Right atrium auricular region (tissue), 2 donors: ENCODE results near the gene MNDA. TPM values are rescaled to one million over a fixed set of nuclear protein-coding genes. Genes with fewer than 3 reads are reported as not detected.
"Not testable (repeated sequence)": the region's sequence is repeated elsewhere in the genome, so short reads cannot be mapped to it uniquely, and the experiment has no call there.

Experiments
- DNase-seq: peaks from one replicate; pipeline ENCODE4 v3.0.0-alpha.2; 2019; ENCODE audit warnings: low spot score
- H3K27ac ChIP-seq, 2 donors: fragments of 200-600 bp; sonication (generic); 1 replicate in 1 of 2; 2 replicates in 1 of 2; pipeline ENCODE4 v1.5.1; 2016 to 2019
- H3K27me3 ChIP-seq, 2 donors: fragments of 200-600 bp; sonication (generic); one replicate each; pipeline versions ENCODE4 v1.5.1 to v1.6.0; 2017 to 2019
- H3K36me3 ChIP-seq: fragments of 200-600 bp; sonication (generic); one replicate; pipeline ENCODE4 v1.5.1; 2016
- H3K4me1 ChIP-seq, 2 donors: fragments of 200-600 bp; sonication (generic); one replicate each; pipeline versions ENCODE4 v1.5.1 to v1.6.0; 2017 to 2019
- H3K4me3 ChIP-seq, 2 donors: fragments of 200-600 bp; sonication (generic); 1 replicate in 1 of 2; 2 replicates in 1 of 2; pipeline ENCODE4 v1.5.1; 2017 to 2019; ENCODE audit warnings: mild to moderate bottlenecking in 1 of 2, moderate library complexity in 1 of 2
- H3K9me3 ChIP-seq, 2 donors: fragments of 200-600 bp; sonication (generic); one replicate each; pipeline ENCODE4 v1.5.1; 2019
- CTCF ChIP-seq, 2 donors: fragments of 200-600 bp; sonication (generic); IDR thresholded peaks; one replicate each; pipeline ENCODE4 v1.5.1; 2019; ENCODE audit warnings: antibody characterized with exemption in 2 of 2
- total RNA-seq, 2 donors: library from RNA; depleted of rRNA; stranded (reverse); fragments of >200 nt; gene quantifications; one replicate each; pipeline ENCODE4 v1.1.0, GENCODE V29; 2016

MNDA gene
- total RNA-seq, 2 donors from 2014 or later: 2.3 to 5.9 TPM

DNA sequence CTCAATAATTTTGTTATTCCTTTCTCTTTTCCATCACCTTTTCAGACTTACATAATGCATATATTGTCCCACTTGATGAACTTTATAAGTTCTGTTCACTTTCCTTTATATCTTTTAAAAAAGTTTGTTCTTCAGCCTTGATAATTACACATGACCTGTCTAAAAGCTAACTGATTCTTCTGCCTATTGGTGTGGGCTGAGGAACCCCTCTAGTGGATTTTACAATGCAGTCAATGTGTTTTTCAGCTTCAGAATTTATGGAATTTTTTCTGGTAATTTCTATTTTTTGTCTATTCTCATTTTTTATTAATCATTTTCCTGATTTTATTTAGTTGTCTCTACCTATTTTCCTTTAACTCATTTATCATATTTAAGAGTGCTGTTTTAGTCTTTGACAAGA lies 7.5 kb downstream of the MNDA start:
- TF ChIP-seq CTCF (IDR thresholded peaks at IDR 0.05): no peak
- no peaks in the 10 kb centered on the region for H3K36me3 ChIP-seq

DNA sequence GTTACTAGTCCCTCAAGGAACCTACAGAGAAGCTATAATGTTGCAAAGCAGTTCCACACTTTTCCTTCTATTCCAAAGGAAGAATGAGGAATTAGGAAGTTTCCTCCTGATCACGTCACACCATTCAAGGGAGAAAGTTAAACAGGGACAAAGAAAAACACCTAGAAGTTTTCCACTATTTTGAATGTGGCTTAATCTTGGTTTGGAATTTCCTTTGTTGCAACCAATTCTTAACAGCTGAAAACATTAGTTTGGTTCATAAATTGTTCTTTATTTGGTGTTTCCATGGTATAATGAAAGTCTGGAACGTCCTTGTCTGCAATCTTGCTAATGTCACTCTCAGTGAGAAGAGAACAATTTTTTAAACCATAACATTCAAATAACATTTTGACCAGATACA lies 8.4 kb downstream of the MNDA start:
- DNase-seq: no peak
- Histone ChIP-seq H3K27ac (no peak overlapping the region), H3K4me1 (no peaks in the 10 kb centered on the region), H3K36me3 (no peaks in the 10 kb centered on the region), H3K9me3 (peaks cover 0 to 6% of the 10 kb centered on the region in 2 donors), H3K27me3 (no peaks in the 10 kb centered on the region), H3K4me3 (no peak overlapping the region)
- no peak for TF ChIP-seq CTCF (IDR thresholded peaks at IDR 0.05)

More for the DNA sequence above, 7.5 kb downstream of the MNDA start:
- H3K27ac ChIP-seq: no peak overlapping the region
- DNase-seq: no peak
- no peaks in the 10 kb centered on the region for H3K27me3 ChIP-seq
- peaks cover 0 to 6% of the 10 kb centered on the region in 2 donors for H3K9me3 ChIP-seq
- no peak overlapping the region for H3K4me3 ChIP-seq
- H3K4me1 ChIP-seq: no peaks in the 10 kb centered on the region

- H3K27ac ChIP-seq: no peak overlapping the region
- H3K4me3 ChIP-seq: no peak overlapping the region
- no peak for DNase-seq
- H3K36me3 ChIP-seq: no peaks in the 10 kb centered on the region
- H3K4me1 ChIP-seq: no peaks in the 10 kb centered on the region
- no peaks in the 10 kb centered on the region for H3K27me3 ChIP-seq
- peaks cover 0 to 6% of the 10 kb centered on the region in 2 donors for H3K9me3 ChIP-seq
- no peak for TF ChIP-seq CTCF (IDR thresholded peaks at IDR 0.05)
Observed at GRCh38 chr1:158840236-158840635, 9.1 kb downstream of the MNDA start.

GRCh38 chr1:158864595-158864994 lies 33.4 kb downstream of the MNDA start:
- TF ChIP-seq CTCF (IDR thresholded peaks at IDR 0.05): no peak
- Histone ChIP-seq H3K4me3 (no peak overlapping the region), H3K27me3 (no peaks in the 10 kb centered on the region), H3K27ac (no peak overlapping the region), H3K4me1 (no peaks in the 10 kb centered on the region), H3K36me3 (no peaks in the 10 kb centered on the region), H3K9me3 (peaks cover under 1 to 10% of the 10 kb centered on the region in 2 donors)
- DNase-seq: no peak

DNA sequence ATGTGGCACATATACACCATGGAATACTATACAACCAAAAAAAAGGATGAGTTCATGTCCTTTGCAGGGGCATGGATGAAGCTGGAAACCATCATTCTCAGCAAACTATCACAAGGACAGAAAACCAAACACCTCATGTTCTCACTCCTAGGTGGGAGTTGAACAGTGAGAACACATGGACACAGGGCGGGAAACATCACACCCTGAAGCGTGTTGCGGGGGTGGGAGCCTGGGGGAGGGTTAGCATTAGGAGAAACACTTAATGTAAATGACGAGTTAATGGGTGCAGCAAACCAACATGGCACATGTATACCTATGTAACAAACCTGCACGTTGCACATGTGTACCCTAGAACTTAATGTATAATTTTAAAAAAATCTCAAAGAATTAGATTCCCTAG lies 39.3 kb downstream of the MNDA start:
- not testable (repeated sequence) for H3K9me3 ChIP-seq, H3K27ac ChIP-seq, H3K27me3 ChIP-seq, H3K4me1 ChIP-seq, H3K36me3 ChIP-seq, H3K4me3 ChIP-seq, DNase-seq

DNA sequence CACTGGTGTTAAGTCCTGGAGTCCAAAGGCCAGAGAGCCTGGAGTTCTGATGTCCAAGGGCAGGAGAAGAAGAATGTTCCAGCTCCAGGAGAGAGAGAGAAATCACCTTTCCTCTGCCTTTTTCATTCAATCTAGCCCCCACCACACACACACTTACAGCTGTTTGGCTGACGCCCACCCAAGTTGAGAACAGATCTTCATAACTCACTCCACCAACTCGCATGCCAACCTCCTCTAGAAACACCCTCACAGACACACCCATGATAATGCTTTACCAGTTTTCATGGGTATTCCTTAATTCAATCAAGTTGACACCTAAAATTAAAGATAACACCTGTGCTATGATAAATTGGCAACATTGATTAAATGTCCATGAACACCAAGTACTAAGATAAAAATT lies 42.0 kb downstream of the MNDA start:
- no peak for DNase-seq
- Histone ChIP-seq H3K27me3 (no peaks in the 10 kb centered on the region), H3K4me3 (no peak overlapping the region), H3K9me3 (no peaks in the 10 kb centered on the region), H3K4me1 (no peaks in the 10 kb centered on the region), H3K27ac (no peak overlapping the region), H3K36me3 (no peaks in the 10 kb centered on the region)
- no peak for TF ChIP-seq CTCF (IDR thresholded peaks at IDR 0.05)
